Measurements from ENCODE around the gene CELSR3. TPM values are rescaled to one million over a fixed set of nuclear protein-coding genes. Genes with fewer than 3 reads are reported as not detected.

CELSR3 gene
- total RNA-seq, 1 experiment from 2014 or later: 23.9 TPM

- peaks cover 33 to 57% (median 46%) of the 10 kb centered on the region in 3 experiments; a peak in 6 of 7 replicates for H3K36me3 Mint-ChIP-seq (ENCODE audit: insufficient read depth in 1 of 3, low read depth in 3 of 3)
- H3K18ac ChIP-seq (ENCODE audit: insufficient read length, low read depth, low read length): no peak overlapping the region
- no peak for TF ChIP-seq CTCF (conservative IDR thresholded peaks at IDR 0.05)
- WGBS (ENCODE audit: extremely low coverage, insufficient read length, low lambda C conversion rate): no CpG with 5 or more reads among the region's 11 CpGs
- no peak overlapping the region for H3K23ac ChIP-seq (ENCODE audit: insufficient read length, low read depth, low read length)
- no peak overlapping the region for H3K27ac ChIP-seq (ENCODE audit: insufficient read length, low read depth, low read length)
- peaks cover 2% of the 10 kb centered on the region for H4K20me1 ChIP-seq (ENCODE audit: control insufficient read depth, insufficient read depth, insufficient read length)
- no peak overlapping the region for H2BK5ac ChIP-seq (ENCODE audit: insufficient read length, low read length)
- H3K4ac ChIP-seq (ENCODE audit: low read depth, low read length): no peak overlapping the region
- H4K91ac ChIP-seq (ENCODE audit: insufficient read length, low read depth, low read length): no peak overlapping the region
- no peak overlapping the region for H4K8ac ChIP-seq (replicated peaks; ENCODE audit: insufficient read length, low read depth, low read length)
- no peak overlapping the region for H2BK120ac ChIP-seq (ENCODE audit: low read depth, low read length, poor library complexity, severe bottlenecking)
- H3K4me3 Mint-ChIP-seq: no peak overlapping the region
- H2BK12ac ChIP-seq (ENCODE audit: insufficient read length, low read depth, low read length): no peak overlapping the region
- H3K9me3 Mint-ChIP-seq: no peaks in the 10 kb centered on the region
- no peak overlapping the region for H4K5ac ChIP-seq (ENCODE audit: insufficient read length, low read depth, low read length)
- no peaks in the 10 kb centered on the region; the same call in 1 of the 2 replicates for H3K4me1 ChIP-seq (ENCODE audit: insufficient read depth, low read length)
- H2AFZ ChIP-seq (ENCODE audit: low read length): no peak overlapping the region
- H3K9me3 ChIP-seq (ENCODE audit: control insufficient read depth, low read depth, low read length): no peaks in the 10 kb centered on the region
- no peaks in the 10 kb centered on the region for H3K27me3 ChIP-seq (ENCODE audit: insufficient read depth, low read length)
- peaks cover 5% of the 10 kb centered on the region for H3K79me1 ChIP-seq (ENCODE audit: insufficient read depth, low read depth, low read length, poor library complexity, severe bottlenecking)
- no peak overlapping the region for H3T11ph ChIP-seq (ENCODE audit: low read length)
- no peak for DNase-seq
- H3K56ac ChIP-seq (ENCODE audit: insufficient read length, low read depth, low read length): no peak overlapping the region
- H2AK5ac ChIP-seq (ENCODE audit: insufficient read length, low read length): no peak overlapping the region
- H3K4me1 Mint-ChIP-seq: peaks cover 28 to 38% of the 10 kb centered on the region in 2 experiments
- no peaks in the 10 kb centered on the region for H3K23me2 ChIP-seq (ENCODE audit: insufficient read length, low read depth, low read length, poor library complexity, severe bottlenecking)
- H3K14ac ChIP-seq (ENCODE audit: insufficient read depth, low read length): no peak overlapping the region
- H2BK20ac ChIP-seq (ENCODE audit: low read depth, low read length, poor library complexity, severe bottlenecking): no peak overlapping the region
- no peaks in the 10 kb centered on the region for H3K27me3 Mint-ChIP-seq (ENCODE audit: low read depth)
- no peak overlapping the region for H3K4me2 ChIP-seq (ENCODE audit: insufficient read depth, insufficient read length, low read length)
- H2BK15ac ChIP-seq (ENCODE audit: low read depth, low read length): no peak overlapping the region
- peaks cover 49% of the 10 kb centered on the region; the same call in 1 of the 2 replicates for H3K79me2 ChIP-seq (ENCODE audit: insufficient read depth, low read length)
- H3K27ac Mint-ChIP-seq: 0 out of 7 replicates have a peak overlapping the region, but pooled peaks of 1 of the 3 experiments have one; percentile 71
- H3K9ac ChIP-seq (ENCODE audit: extremely low read depth, insufficient read length, low read length): no peak overlapping the region
These were observed 38.2 kb upstream of the CELSR3 start for GRCh38 chr3:48700731-48701405.

All from H9 (cell line).